Measurements from ENCODE around the gene SASH1. TPM values are rescaled to one million over a fixed set of nuclear protein-coding genes. Genes with fewer than 3 reads are reported as not detected.

SASH1 gene
- total RNA-seq, 1 donor from 2014 or later = 108 TPM

- intact Hi-C loops (cut with DNase I) = no loop called here
- H3K36me3 ChIP-seq = no peaks in the 10 kb centered on the region
- DNase-seq (no peak), ATAC-seq (peak; percentile 29)
- H3K9me3 ChIP-seq = no peaks in the 10 kb centered on the region
- H3K4me3 ChIP-seq = no peak overlapping the region
- peaks cover 28% of the 10 kb centered on the region for H3K4me1 ChIP-seq
- H3K27ac ChIP-seq = no peak overlapping the region
- H3K27me3 ChIP-seq = no peaks in the 10 kb centered on the region
- TF ChIP-seq CTCF (IDR thresholded peaks at IDR 0.05) = no peak
These were observed 90.0 kb downstream of the SASH1 start for GRCh38 chr6:148432462-148433195.

GRCh38 chr6:148435386-148435785, 92.7 kb downstream of the SASH1 start:
- Histone ChIP-seq H3K27ac (no peak overlapping the region), H3K4me1 (peaks cover 34% of the 10 kb centered on the region), H3K27me3 (no peaks in the 10 kb centered on the region), H3K36me3 (no peaks in the 10 kb centered on the region), H3K9me3 (no peaks in the 10 kb centered on the region), H3K4me3 (no peak overlapping the region)
- DNase-seq (no peak), ATAC-seq (no peak)
- intact Hi-C loops (cut with DNase I) = no loop called here
- no peak for TF ChIP-seq CTCF (IDR thresholded peaks at IDR 0.05)

GRCh38 chr6:148436466-148436865, 93.8 kb downstream of the SASH1 start:
- H3K9me3 ChIP-seq = no peaks in the 10 kb centered on the region
- no peak overlapping the region for H3K4me3 ChIP-seq
- ATAC-seq (no peak), DNase-seq (no peak)
- H3K36me3 ChIP-seq = no peaks in the 10 kb centered on the region
- intact Hi-C loops (cut with DNase I) = no loop called here
- no peak for TF ChIP-seq CTCF (IDR thresholded peaks at IDR 0.05)
- peaks cover 43% of the 10 kb centered on the region for H3K4me1 ChIP-seq
- H3K27me3 ChIP-seq = no peaks in the 10 kb centered on the region
- no peak overlapping the region for H3K27ac ChIP-seq

GRCh38 chr6:148438632-148439031, 96.0 kb downstream of the SASH1 start:
- Histone ChIP-seq H3K4me1 (peaks cover 52% of the 10 kb centered on the region), H3K4me3 (no peak overlapping the region), H3K27me3 (no peaks in the 10 kb centered on the region), H3K27ac (no peak overlapping the region), H3K9me3 (no peaks in the 10 kb centered on the region), H3K36me3 (no peaks in the 10 kb centered on the region)
- DNase-seq (no peak), ATAC-seq (no peak)
- intact Hi-C loops (cut with DNase I) = no loop called here
- no peak for TF ChIP-seq CTCF (IDR thresholded peaks at IDR 0.05)

- Histone ChIP-seq H3K4me1 (peaks cover 49% of the 10 kb centered on the region), H3K27ac (no peak overlapping the region), H3K9me3 (no peaks in the 10 kb centered on the region), H3K4me3 (no peak overlapping the region), H3K36me3 (no peaks in the 10 kb centered on the region), H3K27me3 (no peaks in the 10 kb centered on the region)
- intact Hi-C loops (cut with DNase I) = no loop called here
- ATAC-seq (no peak), DNase-seq (no peak)
- no peak for TF ChIP-seq CTCF (IDR thresholded peaks at IDR 0.05)
These were observed 97.4 kb downstream of the SASH1 start for GRCh38 chr6:148440016-148440415.

Data from upper lobe of right lung (tissue), 1 donor.